ENCODE measurements around the gene MCF2.
"Not testable (repeated sequence)": the region's sequence is repeated elsewhere in the genome, so short reads cannot be mapped to it uniquely, and the experiment has no call there.

Gene MCF2

GRCh38 chrX:139708067-139708466 lies at the start of gene MCF2:
Gene MCF2, minus strand, starts transcription at chrX:139708167. Its CDS starts 56,423 bp downstream, at chrX:139651744.
- no peak for DNase-seq (ENCODE audit: low read depth)

- DNase-seq (ENCODE audit: low read depth): no peak
Measured at GRCh38 chrX:139751053-139751452, 43.1 kb upstream of the MCF2 start.

GRCh38 chrX:139750390-139750789 lies 42.4 kb upstream of the MCF2 start:
- DNase-seq (ENCODE audit: low read depth): no peak

GRCh38 chrX:139739138-139739537 lies 31.2 kb upstream of the MCF2 start:
- peak; percentile 26 for DNase-seq (ENCODE audit: low read depth)

- no peak for DNase-seq (ENCODE audit: low read depth)
Measured at GRCh38 chrX:139738581-139738980, 30.6 kb upstream of the MCF2 start.

- no peak for DNase-seq (ENCODE audit: low read depth)
Measured at GRCh38 chrX:139736151-139736550, 28.2 kb upstream of the MCF2 start.

- no peak for DNase-seq (ENCODE audit: low read depth)
Measured at GRCh38 chrX:139734996-139735395, 27.0 kb upstream of the MCF2 start.

- DNase-seq (ENCODE audit: low read depth): no peak
Measured at GRCh38 chrX:139725720-139726119, 17.8 kb upstream of the MCF2 start.

GRCh38 chrX:139724626-139725025 lies 16.7 kb upstream of the MCF2 start:
- no peak for DNase-seq (ENCODE audit: low read depth)

- no peak for DNase-seq (ENCODE audit: low read depth)
Measured at GRCh38 chrX:139720979-139721378, 13.0 kb upstream of the MCF2 start.

GRCh38 chrX:139720136-139720535 lies 12.2 kb upstream of the MCF2 start:
- no peak for DNase-seq (ENCODE audit: low read depth)

- no peak for DNase-seq (ENCODE audit: low read depth)
Measured at GRCh38 chrX:139702658-139703057, 5.3 kb downstream of the MCF2 start.

- DNase-seq (ENCODE audit: low read depth): no peak
Measured at GRCh38 chrX:139692908-139693307, 15.1 kb downstream of the MCF2 start.

GRCh38 chrX:139692506-139692849 lies 15.5 kb downstream of the MCF2 start:
- DNase-seq (ENCODE audit: low read depth): no peak

GRCh38 chrX:139691843-139692505 lies 16.0 kb downstream of the MCF2 start:
- no peak for DNase-seq (ENCODE audit: low read depth)

GRCh38 chrX:139691493-139691842 lies 16.5 kb downstream of the MCF2 start:
- no peak for DNase-seq (ENCODE audit: low read depth)

- DNase-seq (ENCODE audit: low read depth): not testable (repeated sequence)
Measured at GRCh38 chrX:139685175-139685574, 22.8 kb downstream of the MCF2 start.

- no peak for DNase-seq (ENCODE audit: low read depth)
Measured at GRCh38 chrX:139680356-139680755, 27.6 kb downstream of the MCF2 start.

GRCh38 chrX:139647597-139647996 lies 60.4 kb downstream of the MCF2 start:
- no peak for DNase-seq (ENCODE audit: low read depth)

GRCh38 chrX:139642241-139642927 lies 65.6 kb downstream of the MCF2 start:
- peak; percentile 0 for DNase-seq (ENCODE audit: low read depth)

GRCh38 chrX:139640259-139640658 lies 67.7 kb downstream of the MCF2 start:
- DNase-seq (ENCODE audit: low read depth): no peak

- DNase-seq (ENCODE audit: low read depth): peak; percentile 0
Measured at GRCh38 chrX:139639253-139639652, 68.7 kb downstream of the MCF2 start.

GRCh38 chrX:139600105-139600504 lies 107.9 kb downstream of the MCF2 start:
- no peak for DNase-seq (ENCODE audit: low read depth)

- DNase-seq (ENCODE audit: low read depth): no peak
Measured at GRCh38 chrX:139596068-139596467, 111.9 kb downstream of the MCF2 start.

Measured in stromal cell of bone marrow (primary cell).